Measurements from ENCODE around the gene ROPN1. TPM values are rescaled to one million over a fixed set of nuclear protein-coding genes. Genes with fewer than 3 reads are reported as not detected.

The ROPN1 gene
- total and polyA plus RNA-seq, 2 experiments from 2014 or later: not detected

DNA sequence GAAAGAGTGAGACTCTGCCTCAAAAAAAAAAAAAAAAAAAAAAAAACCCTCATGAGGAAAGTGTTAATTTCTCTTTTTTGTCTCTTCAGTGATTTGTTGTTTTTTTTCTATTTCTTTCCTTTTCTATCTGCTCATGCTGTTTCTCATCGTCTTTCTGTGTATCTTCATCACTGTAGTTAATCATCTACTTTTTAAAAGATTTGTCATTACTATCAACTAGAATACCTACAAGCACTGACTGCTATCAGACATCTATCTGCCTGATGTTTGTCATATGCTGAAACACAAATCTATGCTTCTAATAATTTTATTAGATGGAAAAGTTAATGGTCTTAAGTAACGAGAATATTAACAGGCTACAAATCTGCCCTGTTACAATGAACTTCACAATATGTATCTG, 57.7 kb downstream of the ROPN1 start:
- H3K36me3 ChIP-seq (ENCODE audit: low read depth): peaks cover 63% of the 10 kb centered on the region
- WGBS, 2 experiments (ENCODE audit: low coverage in 1 of 2, low lambda C conversion rate in 2 of 2, missing lambda C conversion rate in 2 of 2): 99% methylated on average over 2 of the region's 2 CpGs
- H3K9me2 ChIP-seq (ENCODE audit: insufficient read depth): no peaks in the 10 kb centered on the region
- no peak overlapping the region for H3K4me3 ChIP-seq
- no peak overlapping the region for H3K9ac ChIP-seq
- no peak for TF ChIP-seq EZH2phosphoT487 (IDR thresholded peaks at IDR 0.05; ENCODE audit: insufficient read depth, low read depth)
- no peak for TF ChIP-seq EZH2 (IDR thresholded peaks at IDR 0.05; ENCODE audit: insufficient read depth, poor library complexity, severe bottlenecking)
- no peaks in the 10 kb centered on the region for H4K20me1 ChIP-seq (ENCODE audit: insufficient read depth)
- no peak for DNase-seq
- in situ Hi-C loops (cut with MboI): no loop called here
- H3K4me2 ChIP-seq (ENCODE audit: unreplicated experiment): no peak overlapping the region
- no peaks in the 10 kb centered on the region for H3K27me3 ChIP-seq (replicated peaks; ENCODE audit: insufficient read depth)
- no peaks in the 10 kb centered on the region for H3K4me1 ChIP-seq (ENCODE audit: insufficient read depth)
- H3F3A ChIP-seq (ENCODE audit: insufficient read depth): no peaks in the 10 kb centered on the region
- H3K27ac ChIP-seq: no peak overlapping the region
- no peaks in the 10 kb centered on the region for H3K79me2 ChIP-seq (ENCODE audit: insufficient read depth)
- no peaks in the 10 kb centered on the region for H3K9me3 ChIP-seq (ENCODE audit: low read depth)
- no peak overlapping the region for H2AFZ ChIP-seq

DNA sequence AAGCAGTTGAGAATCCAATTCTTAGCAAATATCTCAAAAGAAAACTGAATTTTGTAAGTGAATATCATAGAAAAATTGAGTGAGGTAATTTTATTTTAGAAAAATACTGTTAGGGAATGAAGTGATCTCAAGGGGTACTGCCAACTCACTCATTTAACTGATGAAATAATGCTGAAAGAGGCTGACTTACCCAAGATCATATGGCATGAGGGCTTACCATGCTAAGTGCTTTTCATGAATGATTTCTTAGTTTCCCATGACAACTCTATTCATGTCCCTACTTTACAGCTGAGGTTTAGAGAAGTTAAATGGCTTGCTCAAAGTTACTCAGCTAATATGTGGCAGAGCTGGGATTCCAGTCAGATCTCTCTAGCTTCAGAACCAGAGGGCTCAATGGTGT, 61.5 kb downstream of the ROPN1 start:
- Histone ChIP-seq H3K4me3 (no peak overlapping the region), H3K27ac (no peak overlapping the region), H3F3A (ENCODE audit: insufficient read depth) (no peaks in the 10 kb centered on the region), H3K4me2 (ENCODE audit: unreplicated experiment) (no peak overlapping the region), H3K9me3 (ENCODE audit: low read depth) (no peaks in the 10 kb centered on the region), H3K9ac (no peak overlapping the region), H2AFZ (no peak overlapping the region), H3K79me2 (ENCODE audit: insufficient read depth) (no peaks in the 10 kb centered on the region), H3K4me1 (ENCODE audit: insufficient read depth) (no peaks in the 10 kb centered on the region), H3K36me3 (ENCODE audit: low read depth) (peaks cover 57% of the 10 kb centered on the region), H4K20me1 (ENCODE audit: insufficient read depth) (no peaks in the 10 kb centered on the region), H3K27me3 (replicated peaks; ENCODE audit: insufficient read depth) (no peaks in the 10 kb centered on the region), H3K9me2 (ENCODE audit: insufficient read depth) (no peaks in the 10 kb centered on the region)
- in situ Hi-C loops (cut with MboI): no loop called here
- peak; percentile 25 for DNase-seq
- TF ChIP-seq EZH2phosphoT487 (IDR thresholded peaks at IDR 0.05; ENCODE audit: insufficient read depth, low read depth): no peak
- no peak for TF ChIP-seq EZH2 (IDR thresholded peaks at IDR 0.05; ENCODE audit: insufficient read depth, poor library complexity, severe bottlenecking)

- no peak overlapping the region for H3K9ac ChIP-seq
- no peak overlapping the region for H2AFZ ChIP-seq
- no peaks in the 10 kb centered on the region for H3K79me2 ChIP-seq (ENCODE audit: insufficient read depth)
- no peaks in the 10 kb centered on the region for H3K27me3 ChIP-seq (replicated peaks; ENCODE audit: insufficient read depth)
- no peak overlapping the region for H3K27ac ChIP-seq
- in situ Hi-C loops (cut with MboI): no loop called here
- 97% methylated on average over 9 of the region's 9 CpGs for WGBS, 2 experiments (ENCODE audit: low coverage in 1 of 2, low lambda C conversion rate in 2 of 2, missing lambda C conversion rate in 2 of 2)
- no peak overlapping the region for H3K4me3 ChIP-seq
- DNase-seq: no peak
- H3K4me2 ChIP-seq (ENCODE audit: unreplicated experiment): no peak overlapping the region
- H3K4me1 ChIP-seq (ENCODE audit: insufficient read depth): no peaks in the 10 kb centered on the region
- no peaks in the 10 kb centered on the region for H3K9me3 ChIP-seq (ENCODE audit: low read depth)
- peaks cover 56% of the 10 kb centered on the region for H3K36me3 ChIP-seq (ENCODE audit: low read depth)
- TF ChIP-seq EZH2 (IDR thresholded peaks at IDR 0.05; ENCODE audit: insufficient read depth, poor library complexity, severe bottlenecking) (no peak), EZH2phosphoT487 (IDR thresholded peaks at IDR 0.05; ENCODE audit: insufficient read depth, low read depth) (no peak)
- H3K9me2 ChIP-seq (ENCODE audit: insufficient read depth): no peaks in the 10 kb centered on the region
- no peaks in the 10 kb centered on the region for H3F3A ChIP-seq (ENCODE audit: insufficient read depth)
- no peaks in the 10 kb centered on the region for H4K20me1 ChIP-seq (ENCODE audit: insufficient read depth)
These were observed 62.6 kb downstream of the ROPN1 start for GRCh38 chr3:123929325-123929724.

DNA sequence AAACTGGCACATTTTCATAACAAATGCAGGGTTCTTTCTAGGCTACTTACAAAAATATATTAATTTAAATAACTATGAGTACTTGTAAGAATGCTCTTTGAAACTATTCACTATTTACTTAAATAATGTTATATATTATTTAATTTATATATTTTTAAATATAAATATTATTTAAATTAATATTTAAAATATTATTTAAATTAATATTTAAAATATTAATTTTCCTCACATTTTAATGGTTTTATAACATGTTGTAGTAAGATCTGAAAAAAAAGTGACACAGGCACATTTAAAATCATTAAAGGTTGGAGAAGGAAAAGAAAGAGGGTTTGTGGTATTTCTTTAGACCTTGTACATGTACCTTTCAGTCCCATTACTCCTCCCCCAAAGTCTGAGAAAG, 65.5 kb downstream of the ROPN1 start:
- H3K27ac ChIP-seq: no peak overlapping the region
- TF ChIP-seq EZH2 (IDR thresholded peaks at IDR 0.05; ENCODE audit: insufficient read depth, poor library complexity, severe bottlenecking) (no peak), EZH2phosphoT487 (IDR thresholded peaks at IDR 0.05; ENCODE audit: insufficient read depth, low read depth) (no peak)
- no peaks in the 10 kb centered on the region for H3K4me1 ChIP-seq (ENCODE audit: insufficient read depth)
- no peak overlapping the region for H2AFZ ChIP-seq
- H3F3A ChIP-seq (ENCODE audit: insufficient read depth): no peaks in the 10 kb centered on the region
- H4K20me1 ChIP-seq (ENCODE audit: insufficient read depth): no peaks in the 10 kb centered on the region
- H3K9ac ChIP-seq: no peak overlapping the region
- H3K4me3 ChIP-seq: no peak overlapping the region
- H3K79me2 ChIP-seq (ENCODE audit: insufficient read depth): no peaks in the 10 kb centered on the region
- no peaks in the 10 kb centered on the region for H3K9me2 ChIP-seq (ENCODE audit: insufficient read depth)
- no peak for DNase-seq
- H3K36me3 ChIP-seq (ENCODE audit: low read depth): peaks cover 60% of the 10 kb centered on the region
- H3K4me2 ChIP-seq (ENCODE audit: unreplicated experiment): no peak overlapping the region
- in situ Hi-C loops (cut with MboI): no loop called here
- no peaks in the 10 kb centered on the region for H3K27me3 ChIP-seq (replicated peaks; ENCODE audit: insufficient read depth)
- H3K9me3 ChIP-seq (ENCODE audit: low read depth): peaks cover 6% of the 10 kb centered on the region

- Histone ChIP-seq H3K4me2 (ENCODE audit: unreplicated experiment) (no peak overlapping the region), H3K9ac (no peak overlapping the region), H3K79me2 (ENCODE audit: insufficient read depth) (no peaks in the 10 kb centered on the region), H4K20me1 (ENCODE audit: insufficient read depth) (no peaks in the 10 kb centered on the region), H3K27me3 (replicated peaks; ENCODE audit: insufficient read depth) (no peaks in the 10 kb centered on the region), H3K4me3 (no peak overlapping the region), H3K27ac (no peak overlapping the region), H3K9me2 (ENCODE audit: insufficient read depth) (no peaks in the 10 kb centered on the region), H3K9me3 (ENCODE audit: low read depth) (peaks cover 6% of the 10 kb centered on the region), H3K36me3 (ENCODE audit: low read depth) (peaks cover 48% of the 10 kb centered on the region), H2AFZ (no peak overlapping the region), H3F3A (ENCODE audit: insufficient read depth) (no peaks in the 10 kb centered on the region), H3K4me1 (ENCODE audit: insufficient read depth) (no peaks in the 10 kb centered on the region)
- in situ Hi-C loops (cut with MboI): no loop called here
- TF ChIP-seq EZH2 (IDR thresholded peaks at IDR 0.05; ENCODE audit: insufficient read depth, poor library complexity, severe bottlenecking) (no peak), EZH2phosphoT487 (IDR thresholded peaks at IDR 0.05; ENCODE audit: insufficient read depth, low read depth) (no peak)
- DNase-seq: no peak
These were observed 71.1 kb downstream of the ROPN1 start for GRCh38 chr3:123920868-123921267.

All from GM23248 (cell line).